Mesenchymal stem cell (in vitro differentiated cells and primary cell): ENCODE measurements around the gene MSLN.

Experiments used
- DNase-seq: peaks from one replicate; pipeline ENCODE4 v3.0.0-alpha.2; 2013
- H2AFZ ChIP-seq: one replicate; pipeline ENCODE4 v1.6.1; 2013; ENCODE audit warnings: low read depth, mild to moderate bottlenecking, control low read depth, inconsistent platforms, low read length, moderate library complexity
- H2AK5ac ChIP-seq: 2 replicates; pipeline ENCODE4 v1.6.1; 2013; ENCODE audit warnings: low read length, moderate library complexity, mild to moderate bottlenecking, inconsistent platforms; ENCODE audit not compliant: severe bottlenecking
- H2BK120ac ChIP-seq: one replicate; pipeline ENCODE4 v1.6.1; 2013; ENCODE audit warnings: low read depth, mild to moderate bottlenecking, inconsistent platforms, low read length, moderate library complexity
- H2BK12ac ChIP-seq, 2 experiments: one replicate each; pipeline ENCODE4 v1.6.1; 2013; ENCODE audit warnings: inconsistent platforms in 2 of 2, low read length in 2 of 2, mild to moderate bottlenecking in 2 of 2, moderate library complexity in 2 of 2, control low read depth in 1 of 2
- H2BK15ac ChIP-seq: one replicate; pipeline ENCODE4 v1.6.1; 2013; ENCODE audit warnings: mild to moderate bottlenecking, low read depth, inconsistent platforms; ENCODE audit not compliant: poor library complexity, severe bottlenecking
- H2BK5ac ChIP-seq: 2 replicates; pipeline ENCODE4 v1.6.1; 2013; ENCODE audit warnings: low read depth, mild to moderate bottlenecking, low read length, control low read depth, inconsistent platforms; ENCODE audit not compliant: poor library complexity, severe bottlenecking
- H3K14ac ChIP-seq, 2 experiments: one replicate each; pipeline ENCODE4 v1.6.1; 2013; ENCODE audit warnings: inconsistent platforms in 2 of 2, low read length in 2 of 2, control low read depth in 1 of 2, mild to moderate bottlenecking in 1 of 2, moderate library complexity in 1 of 2
- H3K18ac ChIP-seq, 2 experiments: one replicate each; pipeline ENCODE4 v1.6.1; 2013; ENCODE audit warnings: inconsistent platforms in 2 of 2, low read length in 2 of 2, control low read depth in 1 of 2, low read depth in 1 of 2, mild to moderate bottlenecking in 1 of 2
- H3K23ac ChIP-seq, 2 experiments: one replicate each; pipeline ENCODE4 v1.6.1; 2013; ENCODE audit warnings: inconsistent platforms in 2 of 2, low read length in 2 of 2, mild to moderate bottlenecking in 2 of 2, moderate library complexity in 2 of 2, control low read depth in 1 of 2
- H3K27ac ChIP-seq: 2 replicates; pipeline ENCODE4 v1.5.1; 2013; ENCODE audit warnings: mild to moderate bottlenecking, moderate library complexity, low read length, control low read depth, inconsistent platforms; ENCODE audit not compliant: poor library complexity, severe bottlenecking
- H3K27me3 ChIP-seq, 2 experiments: 2 replicates each; pipeline versions ENCODE4 v1.6.1 to v1.7.0; 2013; ENCODE audit warnings: low read length in 2 of 2, mild to moderate bottlenecking in 2 of 2, moderate library complexity in 2 of 2, control low read depth in 1 of 2, inconsistent platforms in 1 of 2; ENCODE audit not compliant: control insufficient read depth in 1 of 2, insufficient read depth in 1 of 2
- H3K36me3 ChIP-seq, 2 experiments: 2 replicates each; pipeline versions ENCODE4 v1.6.1 to v1.7.0; 2013; ENCODE audit warnings: low read length in 2 of 2, control low read depth in 1 of 2, inconsistent platforms in 1 of 2, low read depth in 1 of 2, mild to moderate bottlenecking in 1 of 2; ENCODE audit not compliant: insufficient read depth in 2 of 2, control insufficient read depth in 1 of 2
- H3K4ac ChIP-seq, 2 experiments: one replicate each; pipeline ENCODE4 v1.6.1; 2013; ENCODE audit warnings: inconsistent platforms in 2 of 2, low read length in 2 of 2, mild to moderate bottlenecking in 2 of 2, moderate library complexity in 2 of 2, control low read depth in 1 of 2, low read depth in 1 of 2
- H3K4me1 ChIP-seq: 2 replicates; pipeline ENCODE4 v1.6.1; 2013; ENCODE audit warnings: low read depth, low read length, control low read depth; ENCODE audit not compliant: control insufficient read depth, insufficient read depth
- H3K4me2 ChIP-seq: 2 replicates; pipeline ENCODE4 v1.6.1; 2013; ENCODE audit warnings: low read length, mild to moderate bottlenecking, inconsistent platforms; ENCODE audit not compliant: poor library complexity, severe bottlenecking
- H3K4me3 ChIP-seq, 2 experiments: 2 replicates each; pipeline versions ENCODE4 v1.5.1 to v1.7.0; 2013; ENCODE audit warnings: low read length in 2 of 2, mild to moderate bottlenecking in 2 of 2, control low read depth in 1 of 2, low read depth in 1 of 2; ENCODE audit not compliant: insufficient read depth in 1 of 2
- H3K79me1 ChIP-seq: replicated peaks from 2 replicates; pipeline ENCODE4 v1.6.1; 2013; ENCODE audit warnings: mild to moderate bottlenecking, control low read depth, low read length, inconsistent platforms; ENCODE audit not compliant: poor library complexity, severe bottlenecking
- H3K9ac ChIP-seq: 2 replicates; pipeline ENCODE4 v1.7.0; 2013; ENCODE audit warnings: mild to moderate bottlenecking, low read length, moderate library complexity
- H3K9me3 ChIP-seq: 2 replicates; pipeline ENCODE4 v1.7.0; 2013; ENCODE audit warnings: mild to moderate bottlenecking, low read length; ENCODE audit not compliant: control insufficient read depth
- H4K8ac ChIP-seq: one replicate; pipeline ENCODE4 v1.6.1; 2013; ENCODE audit warnings: inconsistent platforms, mild to moderate bottlenecking, low read length, moderate library complexity
- H4K91ac ChIP-seq: one replicate; pipeline ENCODE4 v1.6.1; 2013; ENCODE audit warnings: mild to moderate bottlenecking, low read length, inconsistent platforms
- WGBS: methylation state at CpG from one replicate; pipeline ENCODE4 v1.1.7; 2013; ENCODE audit warnings: mixed read lengths; 5-methylcytosine and 5-hydroxymethylcytosine counted together

MSLN gene

DNA sequence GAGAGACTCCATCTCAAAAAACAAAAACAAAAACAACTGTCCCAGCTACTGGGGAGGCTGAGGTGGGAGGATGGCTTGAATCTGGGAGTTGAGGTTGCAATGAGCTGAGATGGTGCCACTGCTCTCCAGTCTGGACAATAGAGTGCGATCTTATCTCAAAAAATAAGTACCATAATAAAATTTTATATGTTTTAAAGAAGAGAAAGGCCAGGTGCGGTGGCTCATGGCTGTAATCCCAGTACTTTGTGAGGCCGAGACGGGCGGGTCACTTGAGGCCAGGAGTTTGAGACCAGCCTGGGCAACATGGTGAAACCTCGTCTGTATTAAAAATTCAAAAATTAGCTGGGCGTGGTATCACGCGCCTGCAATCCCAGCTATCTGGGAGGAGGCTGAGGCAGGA is 16.3 kb downstream of the MSLN start:
- Histone ChIP-seq H4K91ac (no peak overlapping the region), H3K9ac (no peak overlapping the region), H3K4me2 (no peak overlapping the region), H3K9me3 (no peaks in the 10 kb centered on the region), H2BK5ac (no peak overlapping the region), H3K4me3 (no peak overlapping the region), H2AK5ac (no peak overlapping the region), H3K27me3 (peaks cover 0 to 49% of the 10 kb centered on the region in 2 experiments), H4K8ac (no peak overlapping the region), H2BK15ac (no peak overlapping the region), H3K14ac (no peak overlapping the region), H3K4ac (no peak overlapping the region), H2AFZ (no peak overlapping the region), H2BK120ac (no peak overlapping the region), H3K23ac (no peak overlapping the region), H3K18ac (no peak overlapping the region), H3K36me3 (no peaks in the 10 kb centered on the region), H2BK12ac (no peak overlapping the region), H3K4me1 (peaks cover 26% of the 10 kb centered on the region), H3K79me1 (no peaks in the 10 kb centered on the region), H3K27ac (no peak overlapping the region)
- no peak for DNase-seq
- WGBS: 94% methylated on average over 8 of the region's 9 CpGs

DNA sequence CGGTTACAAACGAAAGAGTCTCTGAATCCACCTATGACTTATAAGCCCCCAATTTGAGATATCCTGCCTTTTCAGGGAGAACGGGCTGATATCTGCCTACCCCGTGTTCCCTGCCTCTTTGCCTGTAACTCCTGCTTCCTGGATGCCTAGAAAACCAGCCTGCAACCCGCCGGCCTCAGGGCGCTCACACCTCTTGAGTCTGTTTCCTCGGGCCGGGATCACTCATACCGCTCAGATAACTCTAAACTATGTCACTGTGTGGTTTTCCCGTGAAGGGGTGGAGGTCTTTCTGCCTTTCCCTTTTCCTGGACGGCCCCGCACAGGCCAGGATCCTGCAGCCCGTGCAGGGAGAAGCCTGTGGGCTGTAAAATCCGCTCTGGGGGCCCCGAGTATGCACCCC is 17.3 kb downstream of the MSLN start:
- Histone ChIP-seq H3K4me2 (peak overlapping the region; percentile 5), H4K91ac (no peak overlapping the region), H2AFZ (no peak overlapping the region), H3K9me3 (no peaks in the 10 kb centered on the region), H2BK15ac (no peak overlapping the region), H3K4ac (no peak overlapping the region), H3K9ac (no peak overlapping the region), H2BK5ac (no peak overlapping the region), H2AK5ac (no peak overlapping the region), H2BK12ac (no peak overlapping the region), H3K27me3 (peaks cover 3 to 59% of the 10 kb centered on the region in 2 experiments), H4K8ac (no peak overlapping the region), H3K18ac (no peak overlapping the region), H3K4me3 (no peak overlapping the region), H2BK120ac (no peak overlapping the region), H3K36me3 (no peaks in the 10 kb centered on the region), H3K79me1 (no peaks in the 10 kb centered on the region), H3K23ac (no peak overlapping the region), H3K27ac (peak overlapping the region; percentile 38), H3K14ac (no peak overlapping the region), H3K4me1 (peaks cover 26% of the 10 kb centered on the region)
- peak; percentile 17 for DNase-seq
- WGBS: 57% methylated on average over 16 of the region's 16 CpGs

DNA sequence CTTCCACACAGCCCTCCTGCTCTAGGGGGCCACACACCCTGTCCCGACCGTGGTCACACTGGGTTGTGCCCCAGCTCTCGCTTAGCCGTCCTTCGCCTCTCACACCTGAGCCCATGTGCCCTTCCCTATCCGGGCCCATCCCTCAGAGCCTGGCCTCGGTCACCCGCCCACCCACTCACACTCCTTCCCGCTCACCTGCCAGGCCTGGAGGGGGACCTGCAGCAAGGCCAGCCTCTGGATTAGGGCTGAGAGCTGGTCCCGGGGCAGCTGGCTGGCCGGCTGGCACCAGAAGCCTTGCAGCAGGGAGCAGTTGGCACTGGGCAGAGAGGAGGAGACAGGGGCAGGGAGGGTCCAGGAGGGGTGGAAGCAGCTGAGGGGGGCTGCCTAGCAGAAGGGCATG is 17.9 kb downstream of the MSLN start:
- peaks cover 24% of the 10 kb centered on the region for H3K4me1 ChIP-seq
- no peaks in the 10 kb centered on the region for H3K36me3 ChIP-seq
- no peak overlapping the region for H3K4me2 ChIP-seq
- no peak overlapping the region for H2BK5ac ChIP-seq
- no peaks in the 10 kb centered on the region for H3K79me1 ChIP-seq
- 97% methylated on average over 11 of the region's 11 CpGs for WGBS
- no peak overlapping the region for H3K18ac ChIP-seq
- no peak overlapping the region for H3K23ac ChIP-seq
- no peak overlapping the region for H4K8ac ChIP-seq
- no peak overlapping the region for H2BK120ac ChIP-seq
- no peak overlapping the region for H3K14ac ChIP-seq
- DNase-seq: no peak
- no peak overlapping the region for H2AK5ac ChIP-seq
- peaks cover 3 to 65% of the 10 kb centered on the region in 2 experiments for H3K27me3 ChIP-seq
- no peak overlapping the region for H3K27ac ChIP-seq
- no peak overlapping the region for H2AFZ ChIP-seq
- no peaks in the 10 kb centered on the region for H3K9me3 ChIP-seq
- no peak overlapping the region for H2BK15ac ChIP-seq
- H2BK12ac ChIP-seq: no peak overlapping the region
- no peak overlapping the region for H3K4ac ChIP-seq
- no peak overlapping the region for H4K91ac ChIP-seq
- H3K9ac ChIP-seq: no peak overlapping the region
- H3K4me3 ChIP-seq: no peak overlapping the region

DNA sequence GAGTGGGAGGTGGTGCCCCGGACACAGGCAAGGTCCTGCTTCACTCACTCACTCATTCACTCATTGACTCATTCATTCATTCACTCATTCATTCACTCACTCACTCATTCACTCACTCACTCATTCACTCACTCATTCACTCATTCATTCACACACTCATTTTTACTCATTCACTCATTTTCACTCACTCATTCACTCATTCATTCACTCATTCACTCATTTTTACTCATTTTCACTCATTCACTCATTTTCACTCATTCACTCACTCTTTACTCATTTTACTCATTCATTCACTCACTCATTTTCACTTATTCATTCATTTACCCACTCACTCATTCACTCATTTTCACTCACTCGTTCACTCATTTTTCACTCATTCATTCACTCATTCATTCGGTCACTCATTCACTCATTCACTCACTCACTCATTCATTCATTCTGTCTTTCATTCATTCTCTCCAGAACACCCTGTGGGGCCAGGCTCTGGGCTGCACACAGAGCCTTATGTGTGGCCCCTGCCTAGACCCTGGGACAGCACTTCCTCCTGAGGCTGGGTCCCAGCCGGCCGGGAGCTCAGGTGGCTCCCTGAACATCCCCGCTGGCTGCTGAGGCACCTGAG is 18.5 kb downstream of the MSLN start:
- WGBS: 95% methylated on average over 6 of the region's 6 CpGs
- H3K4me2 ChIP-seq: no peak overlapping the region
- no peak overlapping the region for H3K23ac ChIP-seq
- H2AK5ac ChIP-seq: no peak overlapping the region
- no peak overlapping the region for H2BK15ac ChIP-seq
- H3K14ac ChIP-seq: no peak overlapping the region
- H4K91ac ChIP-seq: no peak overlapping the region
- H3K27ac ChIP-seq: no peak overlapping the region
- no peak overlapping the region for H3K18ac ChIP-seq
- H3K27me3 ChIP-seq: peaks cover 3 to 69% of the 10 kb centered on the region in 2 experiments
- no peak overlapping the region for H2AFZ ChIP-seq
- H3K9ac ChIP-seq: no peak overlapping the region
- peak overlapping the region in 1 of 2 experiments; percentile 8 for H3K4me3 ChIP-seq
- no peak overlapping the region for H2BK120ac ChIP-seq
- H3K36me3 ChIP-seq: peaks cover 0 to under 1% of the 10 kb centered on the region in 2 experiments
- no peak overlapping the region for H4K8ac ChIP-seq
- no peak overlapping the region for H3K4ac ChIP-seq
- H2BK5ac ChIP-seq: no peak overlapping the region
- no peaks in the 10 kb centered on the region for H3K79me1 ChIP-seq
- no peak overlapping the region for H2BK12ac ChIP-seq
- H3K9me3 ChIP-seq: no peaks in the 10 kb centered on the region
- peaks cover 30% of the 10 kb centered on the region for H3K4me1 ChIP-seq
- no peak for DNase-seq
